ENCODE results near the gene KLF6.

The KLF6 gene

DNA sequence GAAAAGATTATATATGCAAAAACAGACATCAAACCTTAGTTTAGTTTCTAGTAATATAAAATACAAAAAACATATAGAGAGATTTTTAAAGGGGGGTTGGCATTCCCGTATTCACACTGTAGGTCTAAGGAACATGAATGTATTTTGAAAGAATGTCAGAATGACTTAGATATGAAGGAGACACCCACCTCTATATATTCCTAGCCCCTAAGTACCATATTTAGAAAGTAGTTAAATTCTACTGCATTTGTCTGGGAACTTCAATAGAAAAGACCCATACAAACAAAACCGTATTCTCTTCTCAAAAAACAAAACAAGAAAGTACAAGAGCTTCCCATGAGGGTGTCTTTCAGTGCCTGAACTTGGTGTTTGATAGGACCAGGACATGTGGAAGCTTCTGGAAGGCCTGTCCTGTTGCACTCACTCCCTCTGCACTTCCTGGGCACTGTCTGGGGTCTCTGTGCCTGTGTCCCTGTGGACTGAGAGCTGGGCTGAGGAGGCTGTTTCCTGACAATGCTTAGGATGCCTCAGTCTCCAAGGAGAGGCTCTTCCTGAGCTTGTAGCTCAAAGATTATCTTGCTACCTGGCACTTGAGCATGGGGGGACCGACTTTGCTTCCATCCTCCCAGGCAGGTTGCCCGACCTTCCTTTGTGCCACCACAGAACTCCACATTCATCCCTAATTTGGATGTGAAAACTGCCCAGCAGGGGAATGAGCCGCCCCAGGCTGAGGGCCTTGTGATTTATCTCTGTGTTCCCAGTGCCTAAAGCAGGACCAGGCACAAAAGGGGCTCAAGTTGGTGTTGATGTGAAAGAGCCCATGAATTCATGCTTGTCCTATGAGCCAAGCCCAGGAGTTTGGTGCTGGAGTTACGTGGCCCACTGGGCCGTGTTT is 44.4 kb upstream of the KLF6 start:
- no peak for DNase-seq (ENCODE audit: low read depth)
- no peak overlapping the region for H3K4me3 ChIP-seq (ENCODE audit: low read depth, low read length)
- TF ChIP-seq, protein P1, sequence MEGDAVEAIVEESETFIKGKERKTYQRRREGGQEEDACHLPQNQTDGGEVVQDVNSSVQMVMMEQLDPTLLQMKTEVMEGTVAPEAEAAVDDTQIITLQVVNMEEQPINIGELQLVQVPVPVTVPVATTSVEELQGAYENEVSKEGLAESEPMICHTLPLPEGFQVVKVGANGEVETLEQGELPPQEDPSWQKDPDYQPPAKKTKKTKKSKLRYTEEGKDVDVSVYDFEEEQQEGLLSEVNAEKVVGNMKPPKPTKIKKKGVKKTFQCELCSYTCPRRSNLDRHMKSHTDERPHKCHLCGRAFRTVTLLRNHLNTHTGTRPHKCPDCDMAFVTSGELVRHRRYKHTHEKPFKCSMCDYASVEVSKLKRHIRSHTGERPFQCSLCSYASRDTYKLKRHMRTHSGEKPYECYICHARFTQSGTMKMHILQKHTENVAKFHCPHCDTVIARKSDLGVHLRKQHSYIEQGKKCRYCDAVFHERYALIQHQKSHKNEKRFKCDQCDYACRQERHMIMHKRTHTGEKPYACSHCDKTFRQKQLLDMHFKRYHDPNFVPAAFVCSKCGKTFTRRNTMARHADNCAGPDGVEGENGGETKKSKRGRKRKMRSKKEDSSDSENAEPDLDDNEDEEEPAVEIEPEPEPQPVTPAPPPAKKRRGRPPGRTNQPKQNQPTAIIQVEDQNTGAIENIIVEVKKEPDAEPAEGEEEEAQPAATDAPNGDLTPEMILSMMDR (IDR thresholded peaks at IDR 0.05; ENCODE audit: low read depth, low read length, missing control alignments) = no peak

DNA sequence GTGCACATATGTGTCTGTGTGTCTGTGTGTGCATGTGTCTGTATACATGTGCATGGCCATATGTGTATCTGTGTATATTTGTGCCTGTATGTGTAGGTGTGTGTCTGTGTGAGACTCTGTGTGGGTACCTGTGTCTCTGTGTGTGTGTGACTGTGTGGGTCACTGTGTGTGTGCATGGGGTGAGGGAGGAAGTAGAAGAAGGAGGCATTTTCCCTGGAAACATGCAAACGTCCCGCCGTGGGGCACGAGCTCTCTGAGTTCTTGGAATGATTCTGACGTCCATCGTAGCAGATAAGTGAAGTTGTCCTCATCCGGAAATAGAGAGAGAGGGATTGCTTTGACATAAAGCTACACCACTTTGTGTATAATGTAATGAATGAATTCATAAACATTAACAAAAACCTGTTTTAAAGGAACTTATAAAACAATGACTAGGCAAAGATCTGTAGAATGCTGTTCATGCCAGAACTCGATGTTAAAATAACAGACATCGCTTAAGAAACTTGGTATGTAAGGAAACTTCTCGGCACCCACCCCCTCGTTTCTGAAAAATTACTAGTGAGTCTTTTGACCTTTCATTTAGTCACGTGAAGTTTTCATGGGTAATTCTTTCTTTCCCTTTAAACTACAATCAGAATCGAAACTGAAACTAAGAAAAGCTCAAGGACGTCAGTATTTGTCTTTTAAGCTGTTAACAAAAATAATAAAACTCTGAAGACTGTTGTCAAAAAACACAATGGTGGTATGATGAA is 43.6 kb upstream of the KLF6 start:
- DNase-seq (ENCODE audit: low read depth) = no peak
- TF ChIP-seq, protein P1 (IDR thresholded peaks at IDR 0.05; ENCODE audit: low read depth, low read length, missing control alignments) = no peak
- H3K4me3 ChIP-seq (ENCODE audit: low read depth, low read length) = no peak overlapping the region

DNA sequence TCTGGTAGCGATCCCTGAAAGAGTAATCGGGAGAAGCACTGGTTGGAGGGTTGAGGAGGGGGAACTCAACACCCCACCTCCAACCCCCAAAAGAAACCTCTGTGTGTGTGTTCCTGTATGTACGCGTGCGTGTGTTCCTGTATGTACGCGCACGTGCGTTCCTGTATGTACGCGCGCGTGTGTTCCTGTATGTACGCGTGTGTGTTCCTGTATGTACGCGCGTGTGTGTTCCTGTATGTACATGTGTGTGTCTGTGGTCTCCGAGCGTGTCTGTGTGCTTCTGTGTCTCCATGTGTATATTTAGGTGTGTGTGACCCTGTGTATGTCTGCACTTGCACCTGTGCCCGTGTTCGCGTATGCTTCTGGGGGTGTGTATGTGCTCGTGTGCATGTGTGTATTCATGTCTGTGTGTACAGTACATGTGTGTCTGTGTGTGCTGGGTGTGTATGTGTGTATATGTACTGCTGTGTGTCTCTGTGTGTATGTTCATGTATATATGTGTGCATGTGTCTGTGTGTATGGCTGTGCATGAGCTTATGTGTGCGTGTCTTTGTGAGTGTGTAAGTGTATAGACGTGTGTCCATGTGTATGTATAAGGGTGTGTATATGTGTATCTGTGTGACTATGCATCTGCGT is 42.9 kb upstream of the KLF6 start:
- TF ChIP-seq, protein P1 (IDR thresholded peaks at IDR 0.05; ENCODE audit: low read depth, low read length, missing control alignments) = no peak
- DNase-seq (ENCODE audit: low read depth) = no peak
- H3K4me3 ChIP-seq (ENCODE audit: low read depth, low read length) = no peak overlapping the region

DNA sequence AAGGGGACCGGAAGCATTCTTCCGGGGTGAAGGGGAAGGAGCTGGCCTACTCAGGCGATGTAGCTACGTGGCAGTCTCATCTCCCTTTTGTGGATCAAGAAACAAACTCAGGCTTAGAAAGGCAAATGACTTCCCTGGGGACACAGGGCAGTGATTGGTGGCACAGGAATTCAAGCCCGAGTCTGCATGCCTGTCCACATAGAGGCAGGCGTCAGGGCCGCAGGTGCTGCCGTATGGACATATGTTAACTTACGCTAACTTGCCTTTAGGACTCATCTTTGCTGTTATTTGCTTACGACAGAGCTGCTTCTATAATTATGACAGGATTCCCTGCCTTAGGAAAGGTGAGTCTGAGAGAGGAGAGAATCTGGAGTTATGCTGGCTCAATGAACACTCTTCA is 42.3 kb upstream of the KLF6 start:
- TF ChIP-seq, protein P1 (IDR thresholded peaks at IDR 0.05; ENCODE audit: low read depth, low read length, missing control alignments) = no peak
- H3K4me3 ChIP-seq (ENCODE audit: low read depth, low read length) = no peak overlapping the region
- DNase-seq (ENCODE audit: low read depth) = no peak

DNA sequence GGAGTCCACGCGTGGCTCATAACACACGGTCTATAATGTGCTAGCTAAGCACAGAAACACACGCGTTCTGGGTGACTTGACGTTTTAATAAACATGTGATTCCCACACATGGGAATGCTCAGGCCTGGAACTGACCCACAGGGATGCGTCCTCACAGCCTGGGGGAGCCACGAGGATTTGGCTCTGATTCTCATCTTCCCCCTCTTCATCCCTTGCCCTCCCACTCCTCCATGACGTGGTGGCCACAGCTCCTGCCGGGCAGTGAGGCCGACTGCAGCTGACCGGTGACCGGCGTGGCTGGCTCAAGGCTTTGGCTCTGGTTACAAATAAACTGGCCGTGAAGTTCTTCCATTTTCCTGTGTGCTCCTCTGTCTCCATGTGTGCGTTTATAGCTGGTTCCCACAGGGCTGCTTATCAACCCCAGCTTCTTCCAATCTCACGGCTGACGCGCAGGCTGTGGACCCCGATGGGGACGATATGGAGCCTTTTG is 40.9 kb upstream of the KLF6 start:
- no peak overlapping the region for H3K4me3 ChIP-seq (ENCODE audit: low read depth, low read length)
- TF ChIP-seq, protein P1 (IDR thresholded peaks at IDR 0.05; ENCODE audit: low read depth, low read length, missing control alignments) = no peak
- DNase-seq (ENCODE audit: low read depth) = no peak

DNA sequence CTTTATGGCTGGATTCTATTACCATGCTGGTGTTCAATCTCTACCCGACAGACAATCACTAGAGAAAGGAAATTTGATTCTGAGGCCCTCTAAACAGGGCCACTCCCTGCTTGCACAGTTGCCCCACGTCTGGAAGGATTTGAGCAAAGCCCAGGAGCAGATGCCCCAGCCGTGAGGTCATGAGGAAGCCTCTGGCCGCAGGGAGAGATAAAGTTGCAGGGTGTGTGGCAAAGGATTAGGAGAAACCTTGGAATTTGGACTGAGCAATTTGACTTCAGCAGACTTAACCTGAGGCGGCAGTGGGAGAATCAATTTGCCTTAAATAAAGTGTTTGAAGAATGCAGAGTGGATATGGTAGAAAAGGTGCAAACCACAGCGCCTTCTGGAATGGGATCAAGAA is 40.2 kb upstream of the KLF6 start:
- no peak overlapping the region for H3K4me3 ChIP-seq (ENCODE audit: low read depth, low read length)
- no peak for DNase-seq (ENCODE audit: low read depth)
- TF ChIP-seq, protein P1 (IDR thresholded peaks at IDR 0.05; ENCODE audit: low read depth, low read length, missing control alignments) = no peak

Data from GM12864 (cell line).